ENCODE measurements around the gene STXBP5L.

STXBP5L gene

DNA sequence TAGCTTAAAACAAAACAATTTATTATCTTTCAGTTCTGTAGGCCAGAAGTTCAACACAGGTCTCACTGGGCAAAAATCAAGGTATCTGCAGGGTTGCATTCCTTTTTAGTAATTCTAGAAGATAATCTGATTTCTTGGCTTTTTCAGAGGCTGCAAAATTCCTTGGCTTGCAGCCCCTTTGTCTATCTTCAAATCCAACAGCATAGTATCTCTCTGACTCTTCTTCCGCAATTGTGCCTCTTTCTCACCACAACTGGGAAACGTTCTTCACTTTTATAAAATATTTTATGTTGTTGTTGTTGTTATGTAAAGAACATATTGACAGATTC lies 218.7 kb downstream of the STXBP5L start:
- TF ChIP-seq, protein P1, sequence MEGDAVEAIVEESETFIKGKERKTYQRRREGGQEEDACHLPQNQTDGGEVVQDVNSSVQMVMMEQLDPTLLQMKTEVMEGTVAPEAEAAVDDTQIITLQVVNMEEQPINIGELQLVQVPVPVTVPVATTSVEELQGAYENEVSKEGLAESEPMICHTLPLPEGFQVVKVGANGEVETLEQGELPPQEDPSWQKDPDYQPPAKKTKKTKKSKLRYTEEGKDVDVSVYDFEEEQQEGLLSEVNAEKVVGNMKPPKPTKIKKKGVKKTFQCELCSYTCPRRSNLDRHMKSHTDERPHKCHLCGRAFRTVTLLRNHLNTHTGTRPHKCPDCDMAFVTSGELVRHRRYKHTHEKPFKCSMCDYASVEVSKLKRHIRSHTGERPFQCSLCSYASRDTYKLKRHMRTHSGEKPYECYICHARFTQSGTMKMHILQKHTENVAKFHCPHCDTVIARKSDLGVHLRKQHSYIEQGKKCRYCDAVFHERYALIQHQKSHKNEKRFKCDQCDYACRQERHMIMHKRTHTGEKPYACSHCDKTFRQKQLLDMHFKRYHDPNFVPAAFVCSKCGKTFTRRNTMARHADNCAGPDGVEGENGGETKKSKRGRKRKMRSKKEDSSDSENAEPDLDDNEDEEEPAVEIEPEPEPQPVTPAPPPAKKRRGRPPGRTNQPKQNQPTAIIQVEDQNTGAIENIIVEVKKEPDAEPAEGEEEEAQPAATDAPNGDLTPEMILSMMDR (IDR thresholded peaks at IDR 0.05; ENCODE audit: borderline replicate concordance, control extremely low read depth, extremely low read depth, insufficient read depth, missing control alignments) = no peak
- no peak for DNase-seq (ENCODE audit: low spot score)
- in situ Hi-C loops (cut with MboI; ENCODE audit: low sequenced_read_pairs, unreplicated experiment) = no loop called here

- no peak for DNase-seq (ENCODE audit: low spot score)
- TF ChIP-seq, protein P1 (IDR thresholded peaks at IDR 0.05; ENCODE audit: borderline replicate concordance, control extremely low read depth, extremely low read depth, insufficient read depth, missing control alignments) = no peak
- in situ Hi-C loops (cut with MboI; ENCODE audit: low sequenced_read_pairs, unreplicated experiment) = no loop called here
These were observed 244.6 kb downstream of the STXBP5L start for GRCh38 chr3:121152573-121152972.

DNA sequence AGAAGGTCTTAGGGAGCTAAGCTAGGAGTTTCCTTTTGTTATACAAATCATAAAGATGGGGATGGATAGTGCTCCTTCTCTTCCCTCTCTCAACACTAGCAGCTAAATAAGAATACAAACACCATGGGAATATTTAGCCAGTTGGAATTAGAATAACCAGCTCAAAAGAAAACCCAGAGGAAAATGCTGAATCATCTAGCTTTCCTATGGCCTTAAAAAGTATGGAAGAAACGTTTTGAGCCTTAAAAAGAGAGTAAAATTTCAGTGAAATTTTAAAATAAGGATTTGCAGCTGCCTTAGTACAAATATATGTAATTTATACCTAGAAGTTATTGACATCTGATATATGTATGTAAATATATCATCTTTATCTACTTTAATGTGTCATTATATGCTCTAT lies 245.8 kb downstream of the STXBP5L start:
- TF ChIP-seq, protein P1 (IDR thresholded peaks at IDR 0.05; ENCODE audit: borderline replicate concordance, control extremely low read depth, extremely low read depth, insufficient read depth, missing control alignments) = no peak
- in situ Hi-C loops (cut with MboI; ENCODE audit: low sequenced_read_pairs, unreplicated experiment) = no loop called here
- DNase-seq (ENCODE audit: low spot score) = no peak

DNA sequence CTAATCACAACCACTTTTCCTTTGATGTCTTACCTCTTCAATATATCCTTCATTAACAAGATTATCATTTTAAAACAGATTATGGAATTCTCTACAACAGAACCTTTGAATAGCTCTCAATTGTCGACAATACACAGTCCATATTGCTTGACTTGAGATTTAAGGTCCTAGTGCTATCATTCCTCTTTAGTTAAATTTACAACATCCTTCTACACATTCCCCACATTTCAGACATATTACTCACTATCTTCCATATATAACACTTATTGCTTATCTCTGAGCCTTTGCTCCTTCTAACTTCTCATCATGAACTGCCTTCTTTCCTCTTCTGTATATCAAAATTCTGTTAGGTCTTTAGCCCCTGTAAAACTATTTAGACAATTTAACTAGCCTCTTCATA lies 247.0 kb downstream of the STXBP5L start:
- TF ChIP-seq, protein P1 (IDR thresholded peaks at IDR 0.05; ENCODE audit: borderline replicate concordance, control extremely low read depth, extremely low read depth, insufficient read depth, missing control alignments) = no peak
- in situ Hi-C loops (cut with MboI; ENCODE audit: low sequenced_read_pairs, unreplicated experiment) = no loop called here
- no peak for DNase-seq (ENCODE audit: low spot score)

GRCh38 chr3:121165397-121165837 lies 257.4 kb downstream of the STXBP5L start:
- TF ChIP-seq, protein P1 (IDR thresholded peaks at IDR 0.05; ENCODE audit: borderline replicate concordance, control extremely low read depth, extremely low read depth, insufficient read depth, missing control alignments) = no peak
- in situ Hi-C loops (cut with MboI; ENCODE audit: low sequenced_read_pairs, unreplicated experiment) = no loop called here
- no peak for DNase-seq (ENCODE audit: low spot score)

DNA sequence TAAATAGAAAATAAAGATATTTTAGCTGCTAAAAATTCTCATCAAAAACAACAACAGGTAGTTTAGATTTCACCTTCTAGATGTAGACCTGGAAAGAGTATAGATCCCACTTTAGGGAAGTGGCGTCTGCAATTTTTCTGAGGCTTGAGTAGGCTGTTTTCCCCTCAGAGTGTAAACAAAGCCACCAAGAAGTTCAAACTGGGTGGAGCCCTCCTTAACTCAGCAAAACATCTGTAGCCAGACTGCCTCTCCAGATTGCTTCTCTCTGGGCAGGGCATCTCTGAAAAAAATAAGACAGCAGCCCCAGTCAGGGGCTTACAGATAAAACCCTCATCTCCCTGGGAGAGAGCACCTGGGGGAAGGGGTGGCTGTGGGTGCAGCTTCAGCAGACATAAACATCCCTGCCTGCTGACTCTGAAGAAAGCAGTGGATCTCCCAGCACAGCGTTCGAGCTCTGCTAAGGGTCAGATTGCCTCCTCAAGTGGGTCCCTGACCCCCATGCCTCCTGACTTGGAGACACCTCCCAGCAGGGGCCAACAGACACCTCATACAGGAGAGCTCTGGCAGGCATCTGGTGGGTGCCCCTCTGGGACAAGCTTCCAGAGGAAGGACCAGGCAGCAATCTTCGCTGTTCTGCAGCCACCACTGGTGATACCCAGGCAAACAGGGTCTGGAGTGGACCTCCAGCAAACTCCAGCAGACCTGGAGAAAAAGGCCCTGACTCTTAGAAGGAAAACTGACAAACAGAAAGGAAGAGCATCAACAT lies 259.6 kb downstream of the STXBP5L start:
- TF ChIP-seq, protein P1 (IDR thresholded peaks at IDR 0.05; ENCODE audit: borderline replicate concordance, control extremely low read depth, extremely low read depth, insufficient read depth, missing control alignments) = no peak
- in situ Hi-C loops (cut with MboI; ENCODE audit: low sequenced_read_pairs, unreplicated experiment) = no loop called here
- DNase-seq (ENCODE audit: low spot score) = no peak

Measured in GM13976 (cell line).